MCF 10A (cell line): ENCODE data around the gene MRPL40. TPM values are rescaled to one million over a fixed set of nuclear protein-coding genes. Genes with fewer than 3 reads are reported as not detected.

Experiments
- BruUV-seq: library from RNA; stranded (reverse); fragments of 400-500 nt; replicated peaks from 2 replicates; lab custom pipeline; 2021; lab: Mats Ljungman, UMichigan
- CTCF ChIA-PET: fragments of 300-600 bp; sonication (Branson Sonifier 250); formaldehyde crosslinking; extraction: SDS; loops from one replicate; lab custom pipeline; 2021; ENCODE audit warnings: antibody characterized with exemption, inconsistent platforms; lab: Yijun Ruan, JAX
- POLR2A ChIA-PET: fragments of 300-600, 350-650 bp; sonication (Branson Sonifier 250); formaldehyde crosslinking; extraction: SDS; loops from one replicate; lab custom pipeline; 2020; ENCODE audit warnings: antibody characterized with exemption, inconsistent platforms; lab: Yijun Ruan, JAX
- DNase-seq: peaks from one replicate; pipeline ENCODE4 v3.0.0-alpha.2; 2018; ENCODE audit not compliant: unreplicated experiment
- H3K27ac Mint-ChIP-seq: one replicate; pipeline ENCODE4 v1.8.0; 2022; ENCODE audit warnings: mild to moderate bottlenecking, low read depth, mixed read lengths; ENCODE audit not compliant: unreplicated experiment
- H3K27me3 Mint-ChIP-seq: one replicate; pipeline ENCODE4 v1.8.0; 2022; ENCODE audit warnings: mixed read lengths; ENCODE audit not compliant: insufficient read depth, unreplicated experiment
- H3K36me3 Mint-ChIP-seq: one replicate; pipeline ENCODE4 v1.8.0; 2022; ENCODE audit warnings: mild to moderate bottlenecking, moderate library complexity, mixed read lengths; ENCODE audit not compliant: insufficient read depth, unreplicated experiment
- H3K4me1 Mint-ChIP-seq: one replicate; pipeline ENCODE4 v1.8.0; 2022; ENCODE audit warnings: mixed read lengths; ENCODE audit not compliant: insufficient read depth, unreplicated experiment
- H3K4me3 Mint-ChIP-seq: one replicate; pipeline ENCODE4 v1.8.0; 2022; ENCODE audit warnings: mild to moderate bottlenecking, moderate library complexity, mixed read lengths; ENCODE audit not compliant: unreplicated experiment
- H3K9me3 Mint-ChIP-seq: one replicate; pipeline ENCODE4 v1.8.0; 2022; ENCODE audit warnings: mixed read lengths; ENCODE audit not compliant: unreplicated experiment
- CTCF ChIP-seq: fragments of 200-600 bp; IDR thresholded peaks from one replicate; pipeline ENCODE4 v1.8.0; 2022; ENCODE audit warnings: antibody characterized with exemption, mild to moderate bottlenecking; ENCODE audit not compliant: unreplicated experiment
- intact Hi-C: fragments of 100-400 bp; cut with micrococcal nuclease; formaldehyde crosslinking; loops from 2 replicates; pipeline ENCODE4 v1.14.1; 2022
- total RNA-seq: library from RNA; stranded (reverse); gene quantifications from 2 replicates; pipeline ENCODE4 v1.2.3, GENCODE V29; 2022

Gene MRPL40
- total RNA-seq, 1 experiment from 2014 or later = 51.9 TPM

DNA sequence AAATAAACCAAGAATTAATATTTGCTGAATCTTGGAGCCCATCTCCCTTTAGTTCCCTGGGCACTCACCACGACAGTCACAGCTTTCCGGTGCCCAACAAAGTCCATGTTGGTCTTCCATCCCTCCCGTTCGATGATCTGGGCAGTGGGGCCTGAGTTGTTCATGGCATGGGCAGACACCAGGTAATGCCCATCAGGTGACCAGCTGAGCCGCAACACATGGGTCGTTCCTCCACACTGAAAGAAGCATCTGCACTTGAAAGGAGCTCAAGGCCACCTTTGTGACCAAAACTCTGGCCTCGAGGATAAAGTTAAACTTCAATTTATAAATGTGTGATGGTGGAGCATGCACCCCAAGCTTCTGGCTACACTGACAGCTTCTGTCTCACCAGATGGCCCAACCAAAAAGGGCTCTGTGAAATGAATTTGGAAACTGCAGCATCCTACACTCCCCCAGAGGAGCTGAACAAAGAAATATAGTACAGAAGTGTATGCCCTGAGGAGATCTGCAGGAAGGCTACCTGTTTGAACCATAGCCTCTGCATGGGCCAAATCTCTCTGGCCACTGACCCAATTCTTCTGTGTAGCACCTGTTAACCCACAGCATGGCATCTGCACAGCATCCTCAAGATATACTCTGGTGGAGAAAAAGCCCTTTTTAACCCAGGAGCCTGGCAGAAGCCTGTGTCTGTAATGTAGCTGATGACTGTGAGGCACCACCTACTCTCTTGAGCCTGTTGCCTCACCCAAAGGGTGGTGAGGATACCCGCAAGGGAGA, 37.9 kb upstream of the MRPL40 start:
- BruUV-seq = no TSS peak
- intact Hi-C loops = no loop called here
- TF ChIP-seq CTCF = no peak

DNA sequence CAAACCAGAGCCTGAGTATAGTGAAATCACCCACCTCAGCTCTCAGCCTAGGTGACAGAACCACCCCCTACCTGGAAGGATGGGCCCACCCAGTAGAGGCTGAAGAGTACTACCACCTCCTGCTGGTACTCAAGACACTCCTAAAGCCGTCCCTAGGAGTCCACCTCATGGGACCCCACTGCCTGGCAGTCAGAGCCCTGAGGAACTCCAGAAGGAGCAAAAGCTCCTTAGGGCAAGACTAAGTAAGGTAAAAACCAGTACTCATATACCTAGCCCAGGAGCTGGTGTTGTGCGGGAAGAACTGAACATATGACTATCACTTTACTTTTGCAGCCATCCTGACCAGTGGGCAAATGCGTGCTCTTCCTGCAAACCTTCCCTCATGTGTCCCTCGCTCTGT, 37.1 kb upstream of the MRPL40 start:
- Mint-ChIP-seq H3K4me3 (no peak overlapping the region), H3K36me3 (peaks cover 69% of the 10 kb centered on the region), H3K27me3 (no peaks in the 10 kb centered on the region), H3K27ac (no peak overlapping the region), H3K4me1 (no peaks in the 10 kb centered on the region), H3K9me3 (no peaks in the 10 kb centered on the region)
- POLR2A ChIA-PET = no interaction called here
- DNase-seq = no peak
- TF ChIP-seq CTCF = no peak
- no TSS peak for BruUV-seq
- intact Hi-C loops = no loop called here
- CTCF ChIA-PET = interaction anchor here (1.0 to 1.5 kb wide), 2 partner anchors 26 to 234 kb away, joined by 3 to 5 read pairs; no protein-coding TSS in a partner anchor

More for the DNA sequence above, 37.9 kb upstream of the MRPL40 start:
- Mint-ChIP-seq H3K36me3 (peaks cover 77% of the 10 kb centered on the region), H3K9me3 (no peaks in the 10 kb centered on the region), H3K4me1 (no peaks in the 10 kb centered on the region), H3K4me3 (no peak overlapping the region), H3K27ac (no peak overlapping the region), H3K27me3 (no peaks in the 10 kb centered on the region)
- ChIA-PET CTCF (interaction anchor here (0.6 to 1.1 kb wide), 3 partner anchors 25 to 673 kb away, joined by 3 to 5 read pairs (median 4); no protein-coding TSS in a partner anchor), POLR2A (interaction anchor here (0.6 to 0.7 kb wide), 2 partner anchors 50 to 219 kb away, joined by 3 read pairs; no protein-coding TSS in a partner anchor)
- no peak for DNase-seq

DNA sequence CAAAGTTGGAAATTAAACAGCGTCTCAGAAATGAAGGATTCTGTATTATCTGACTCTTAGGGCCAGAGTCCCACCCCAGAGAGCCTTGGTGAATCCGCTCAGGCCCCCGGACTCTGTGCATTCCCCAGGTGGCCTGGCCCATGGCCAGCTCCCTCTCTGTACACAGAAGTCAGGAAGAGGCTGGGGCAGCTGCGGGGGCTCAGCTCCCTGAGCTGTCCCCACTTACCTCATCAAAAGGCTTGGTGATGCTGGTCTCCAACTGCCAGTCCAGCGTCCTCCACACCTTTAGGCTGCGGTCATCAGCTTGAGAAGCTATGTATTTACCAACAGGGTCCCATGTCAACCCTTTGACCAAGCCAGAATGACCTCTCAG, 35.8 kb upstream of the MRPL40 start:
- CTCF ChIA-PET = interaction anchor here (0.8 to 1.5 kb wide), 2 partner anchors 10 to 233 kb away, joined by 4 to 5 read pairs; no protein-coding TSS in a partner anchor
- Mint-ChIP-seq H3K4me1 (no peaks in the 10 kb centered on the region), H3K27ac (no peak overlapping the region), H3K27me3 (no peaks in the 10 kb centered on the region), H3K36me3 (peaks cover 67% of the 10 kb centered on the region), H3K4me3 (no peak overlapping the region), H3K9me3 (no peaks in the 10 kb centered on the region)
- POLR2A ChIA-PET = no interaction called here
- TF ChIP-seq CTCF = no peak
- intact Hi-C loops = no loop called here
- no TSS peak for BruUV-seq
- no peak for DNase-seq

DNA sequence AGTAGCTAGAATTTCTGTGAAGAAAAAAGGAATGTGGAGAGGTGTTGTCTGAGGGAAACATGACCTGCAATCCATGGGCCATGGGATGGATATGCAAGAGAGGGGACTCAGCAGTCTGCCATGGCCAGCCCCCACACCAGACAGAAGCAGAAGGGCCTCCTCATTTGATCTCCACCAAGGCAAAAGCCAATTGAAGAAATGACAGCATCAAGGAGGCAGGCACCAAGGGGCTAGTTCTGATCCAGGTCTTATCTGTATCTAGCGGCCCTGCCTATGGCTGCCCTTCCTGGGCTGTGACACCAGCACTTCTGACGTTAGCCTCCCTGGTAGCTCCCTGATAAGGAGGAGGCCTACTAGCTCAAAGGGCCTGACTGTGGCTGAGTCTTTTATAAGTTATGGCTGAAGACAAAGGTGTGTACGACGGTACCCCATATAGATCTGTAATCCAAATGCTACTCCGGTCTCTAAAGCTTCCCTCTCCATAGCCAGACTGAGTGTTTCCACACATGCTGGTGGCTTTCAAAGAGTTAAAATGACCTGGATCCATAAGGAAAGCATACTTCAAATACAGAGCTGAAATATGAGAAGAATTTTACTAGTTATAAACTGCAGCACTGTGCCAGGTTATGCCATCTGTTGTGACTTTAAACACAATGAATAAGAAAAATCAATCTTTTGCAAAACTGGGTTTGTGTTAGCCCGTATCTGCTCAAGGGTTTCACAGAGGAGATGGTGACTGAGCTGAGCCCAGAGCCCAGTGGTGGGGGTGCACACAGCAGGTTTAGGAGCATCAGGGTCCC, 35.2 kb upstream of the MRPL40 start:
- H3K9me3 Mint-ChIP-seq = no peaks in the 10 kb centered on the region
- no peak overlapping the region for H3K27ac Mint-ChIP-seq
- H3K4me3 Mint-ChIP-seq = no peak overlapping the region
- CTCF ChIA-PET = interaction anchor here (0.8 kb wide), 1 partner anchor 9 kb away, joined by 4 read pairs; no protein-coding TSS in a partner anchor
- BruUV-seq = no TSS peak
- peaks cover 65% of the 10 kb centered on the region for H3K36me3 Mint-ChIP-seq
- H3K27me3 Mint-ChIP-seq = no peaks in the 10 kb centered on the region
- no peak for TF ChIP-seq CTCF
- H3K4me1 Mint-ChIP-seq = no peaks in the 10 kb centered on the region
- intact Hi-C loops = no loop called here
- DNase-seq = no peak
- POLR2A ChIA-PET = no interaction called here
